SK-MEL-5 (cell line): ENCODE results near the gene GAPVD1. TPM values are rescaled to one million over a fixed set of nuclear protein-coding genes. Genes with fewer than 3 reads are reported as not detected.
"Not testable (repeated sequence)": the region's sequence is repeated elsewhere in the genome, so short reads cannot be mapped to it uniquely, and the experiment has no call there.

Source experiments
- DNase-seq: peaks from one replicate; pipeline ENCODE4 v3.0.0-alpha.2; 2016; ENCODE audit warnings: low read depth, low spot score
- in situ Hi-C: cut with HindIII; loops from 2 replicates; pipeline ENCODE4 v1.10.0; 2016; ENCODE audit warnings: low sequenced_read_pairs, high pct_unique_total_duplicates, low pct_unique_long_range_greater_than_20kb
- total RNA-seq: library from RNA; depleted of rRNA; stranded (reverse); fragments of >200 nt; shearing (Covaris generic); gene quantifications from 2 replicates; pipeline ENCODE4 v1.2.3, GENCODE V29; 2014

The GAPVD1 gene
- total RNA-seq, 1 experiment from 2014 or later, result 44.0 TPM

DNA sequence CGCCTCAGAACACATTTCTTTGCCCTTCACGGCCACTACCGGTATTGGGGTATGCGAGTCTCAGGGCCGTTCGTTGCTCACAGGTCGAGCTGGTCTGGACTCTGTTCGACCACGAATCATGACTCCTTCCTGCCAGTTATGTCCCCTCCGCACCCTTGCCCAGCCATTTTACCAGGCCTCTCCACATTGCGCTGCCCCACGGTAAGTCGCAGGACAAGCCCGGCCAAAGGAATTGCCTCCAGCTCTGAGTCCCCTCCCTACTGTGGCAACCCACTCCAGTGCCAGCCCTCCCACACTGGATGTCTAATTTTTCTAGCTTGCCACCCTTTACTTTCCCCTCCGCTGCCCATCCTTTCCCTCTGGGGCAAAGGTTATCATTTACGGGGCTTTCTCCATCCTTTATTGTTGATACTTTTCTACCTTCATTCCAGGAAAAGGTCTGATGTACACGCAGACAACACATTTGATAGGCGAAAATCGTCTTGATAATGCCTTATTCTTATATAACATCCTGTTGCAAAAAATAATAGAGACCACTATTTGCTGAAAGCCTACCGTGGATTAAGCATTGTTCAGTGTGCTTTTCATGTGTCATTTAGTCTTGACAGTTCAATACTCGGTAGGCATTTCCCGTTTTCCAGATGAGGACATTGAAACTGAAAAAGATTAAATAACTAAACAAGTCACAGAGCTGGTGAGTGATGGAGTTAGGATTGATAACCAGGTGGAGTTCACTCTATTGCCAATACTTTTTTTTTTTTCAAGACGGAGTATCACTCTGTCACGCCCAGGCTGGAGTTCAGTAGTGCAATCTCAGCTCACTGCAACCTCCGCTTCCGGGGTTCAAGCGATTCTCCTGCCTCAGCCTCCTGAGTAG lies 19.5 kb upstream of the GAPVD1 start:
- no peak for DNase-seq
- in situ Hi-C loops, result no loop called here

DNA sequence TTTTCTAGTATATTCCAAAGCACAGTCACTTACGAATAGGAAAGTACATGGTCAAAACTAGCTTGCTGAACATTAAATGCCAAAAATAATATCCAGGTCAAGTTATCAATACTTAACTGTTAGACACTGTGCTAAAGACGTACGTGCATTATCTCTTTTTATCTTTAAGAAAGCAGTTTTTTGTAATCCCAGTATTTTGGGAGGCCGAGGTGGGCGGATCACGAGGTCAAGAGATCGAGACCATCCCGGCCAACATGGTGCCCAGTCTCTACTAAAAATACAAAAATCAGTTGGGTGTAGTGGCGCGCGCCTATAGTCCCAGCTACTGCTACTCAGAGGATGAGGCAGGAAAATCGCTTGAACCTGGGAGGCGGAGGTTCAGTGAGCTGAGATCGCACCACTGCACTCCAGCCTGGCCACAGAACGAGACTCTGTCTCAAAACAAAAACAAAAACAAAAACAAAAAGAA lies 17.8 kb upstream of the GAPVD1 start:
- in situ Hi-C loops, result no loop called here
- DNase-seq, result no peak

DNA sequence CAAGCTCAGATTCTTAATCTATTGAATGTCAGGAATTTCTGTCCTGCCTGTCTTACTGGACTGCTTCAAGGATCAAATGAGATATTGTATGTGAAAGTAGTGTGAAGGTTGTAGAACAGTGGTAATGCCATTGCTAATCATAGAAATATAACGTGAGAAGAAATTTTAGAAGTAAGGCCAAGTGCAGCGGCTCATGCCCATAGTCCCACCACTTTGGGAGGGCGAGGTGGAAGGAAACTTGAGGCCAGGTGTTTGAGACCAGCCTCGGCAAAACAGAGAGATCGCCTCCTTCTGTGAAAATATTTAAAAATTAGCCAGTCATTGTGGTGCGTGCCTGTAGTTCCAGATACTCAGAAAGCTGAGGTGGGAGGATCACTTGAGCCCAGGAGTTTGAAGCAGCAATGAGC lies 15.4 kb upstream of the GAPVD1 start:
- no peak for DNase-seq
- in situ Hi-C loops, result no loop called here

DNA sequence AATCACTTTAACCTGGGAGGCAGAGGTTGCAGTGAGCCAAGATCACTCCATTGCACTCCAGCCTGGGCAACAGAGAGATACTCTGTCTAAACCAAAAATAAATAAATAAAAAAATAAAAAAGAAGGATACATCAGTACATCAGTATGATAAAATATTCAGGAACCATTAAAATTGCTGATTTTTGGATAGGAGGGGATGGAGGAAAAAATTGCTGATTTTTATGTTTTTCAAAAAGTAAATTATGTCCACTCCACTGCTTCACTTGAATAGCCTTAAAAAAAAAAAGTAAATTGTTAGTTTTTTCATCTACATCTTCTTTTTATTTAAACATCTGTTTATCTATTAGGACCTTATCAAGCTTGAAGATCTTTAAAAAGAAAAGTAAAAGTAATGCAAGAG lies 7.4 kb upstream of the GAPVD1 start:
- in situ Hi-C loops, result no loop called here
- DNase-seq, result no peak

DNA sequence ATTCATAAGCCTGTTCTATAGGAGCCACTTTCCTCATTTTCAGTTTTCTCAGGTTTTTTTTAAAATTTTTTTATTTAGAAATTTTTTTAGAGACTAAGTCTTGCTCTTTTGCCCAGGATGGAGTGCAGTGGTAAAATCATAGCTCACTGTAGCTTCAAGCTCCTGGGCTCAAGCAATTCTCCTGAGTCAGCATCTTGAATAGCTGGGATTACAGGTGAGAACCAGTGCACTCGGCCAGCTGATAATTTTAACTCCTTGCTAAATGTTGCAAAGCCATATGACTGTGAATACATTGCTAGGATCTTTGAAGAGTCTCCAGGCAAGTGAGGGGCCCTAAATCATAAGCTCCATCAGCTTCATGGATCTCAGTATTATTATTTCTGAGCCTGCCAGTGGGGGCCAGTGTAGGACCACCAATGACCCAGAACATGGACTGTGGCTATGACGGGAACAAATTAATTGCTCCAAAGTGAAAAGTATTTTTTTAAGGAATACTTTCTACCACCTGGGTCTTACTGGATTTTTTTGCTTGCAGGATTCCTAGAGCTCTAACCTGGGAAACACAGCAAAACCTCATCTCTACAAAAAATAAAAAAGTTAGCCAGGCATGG lies 5.7 kb upstream of the GAPVD1 start:
- peak; percentile 60 for DNase-seq
- in situ Hi-C loops, result no loop called here

DNA sequence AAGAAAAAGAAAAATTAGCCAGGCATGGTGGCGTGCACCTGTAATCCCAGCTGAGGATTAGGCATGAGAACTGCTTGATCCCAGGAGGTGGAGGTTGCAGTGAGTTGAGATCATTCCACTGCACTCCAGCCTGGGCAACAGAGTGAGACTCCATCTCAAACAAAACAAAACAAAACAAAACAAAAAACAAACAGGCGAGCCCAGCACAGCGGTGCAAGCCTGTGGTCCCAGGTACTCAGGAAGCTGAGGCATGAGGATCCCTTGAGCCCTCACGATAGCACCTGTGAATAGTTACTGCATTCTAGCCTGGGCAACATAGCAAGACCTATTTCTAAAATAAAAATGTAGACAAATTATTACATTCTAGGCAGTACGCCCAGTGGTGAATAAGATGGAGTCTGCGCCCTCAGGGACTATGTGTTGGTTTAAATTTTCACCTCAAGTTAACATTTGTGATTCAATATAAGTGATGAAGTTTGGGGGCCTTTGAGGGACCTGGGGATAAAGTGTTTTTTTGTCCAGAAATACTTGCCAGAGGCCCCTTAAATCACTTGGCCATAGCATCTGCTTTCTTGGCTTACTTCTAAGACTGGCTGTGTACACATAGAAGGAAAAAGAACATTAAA lies 3.4 kb upstream of the GAPVD1 start:
- DNase-seq, result no peak
- in situ Hi-C loops, result no loop called here

DNA sequence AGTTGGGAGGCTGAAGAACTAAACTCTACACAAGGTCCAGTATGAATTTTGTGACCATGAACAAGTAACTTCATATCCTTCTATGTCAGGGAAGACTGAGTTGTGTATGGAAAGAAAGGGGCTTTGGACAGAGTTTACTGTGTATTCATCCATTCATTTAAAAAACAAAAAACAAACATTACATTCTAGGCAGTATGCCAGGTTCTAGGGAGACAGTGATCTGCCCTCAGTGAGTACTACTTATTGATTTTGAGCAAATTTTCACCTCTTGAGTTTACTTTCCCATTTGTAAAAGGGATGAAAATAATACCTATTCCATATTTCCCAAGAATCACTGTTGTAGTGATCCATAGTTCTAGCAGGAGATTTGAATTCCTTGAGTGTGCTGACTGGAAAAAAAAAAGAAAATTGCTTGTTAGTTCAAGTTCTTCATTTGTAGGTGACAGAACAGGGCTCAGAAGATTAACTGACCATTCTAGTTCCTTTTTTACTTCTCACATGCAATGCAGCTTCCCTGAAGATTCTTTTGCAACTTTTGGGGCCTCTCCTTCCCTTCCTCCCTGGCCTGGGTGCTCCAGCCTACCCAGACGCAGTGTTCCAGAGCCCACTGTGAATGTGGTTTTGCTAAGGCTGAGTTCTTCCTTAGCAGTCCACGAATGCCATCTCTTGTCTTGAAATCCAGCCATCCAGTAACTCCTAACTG lies 2.6 kb upstream of the GAPVD1 start:
- DNase-seq, result peak; percentile 41
- in situ Hi-C loops, result no loop called here

DNA sequence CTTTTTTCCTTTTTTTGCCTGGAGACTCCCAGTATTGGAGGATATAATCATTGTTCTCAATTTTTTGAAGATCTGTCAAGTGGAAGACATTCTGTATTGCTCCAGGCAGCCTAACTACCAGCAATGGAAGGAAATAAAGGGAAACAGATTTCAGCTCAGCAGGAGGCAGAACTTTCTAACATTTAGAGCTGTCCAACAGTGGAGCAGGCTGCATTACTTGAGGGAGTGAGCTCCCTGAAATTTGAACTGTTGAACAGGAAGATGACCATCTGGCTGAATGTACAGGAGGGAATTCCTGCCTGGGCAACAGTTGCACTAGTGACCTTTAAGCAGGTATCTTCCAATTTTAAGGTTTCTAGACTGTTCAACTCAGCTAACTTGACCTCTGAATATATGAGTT lies 1.1 kb upstream of the GAPVD1 start:
- no peak for DNase-seq
- in situ Hi-C loops, result no loop called here

DNA sequence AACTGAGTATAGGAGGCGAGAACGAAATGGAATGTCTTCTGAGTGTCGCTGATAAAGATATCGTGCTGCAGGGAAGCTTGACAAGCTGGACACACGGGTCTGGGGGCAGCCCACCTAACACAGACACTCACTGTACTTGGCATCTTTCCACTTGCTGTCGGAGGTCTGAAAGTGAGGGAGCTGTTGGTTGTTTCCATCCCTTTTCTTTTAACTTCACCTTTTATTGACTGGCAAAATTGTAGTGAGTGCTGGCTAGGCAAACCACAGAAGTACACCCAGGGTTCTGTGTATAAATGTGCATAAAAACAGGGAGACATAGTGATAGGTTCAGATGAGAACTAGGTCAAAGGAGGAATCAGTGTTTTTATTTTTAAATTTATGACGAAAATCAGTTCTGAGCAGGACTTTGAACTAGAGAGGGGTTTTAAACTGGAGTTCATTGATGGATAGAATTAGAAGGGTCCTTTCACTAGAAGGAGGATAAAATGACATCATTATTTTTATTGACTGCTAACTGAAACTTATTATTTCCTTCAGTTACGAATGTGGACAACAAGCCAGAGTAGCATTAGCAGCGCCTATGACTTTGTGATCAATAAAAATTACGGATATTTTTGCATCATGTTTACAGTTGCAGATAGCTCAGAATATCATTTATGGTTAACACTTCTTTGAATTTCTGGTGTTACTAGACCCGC lies 817 bp downstream of the GAPVD1 start:
- DNase-seq, result no peak
- in situ Hi-C loops, result no loop called here

DNA sequence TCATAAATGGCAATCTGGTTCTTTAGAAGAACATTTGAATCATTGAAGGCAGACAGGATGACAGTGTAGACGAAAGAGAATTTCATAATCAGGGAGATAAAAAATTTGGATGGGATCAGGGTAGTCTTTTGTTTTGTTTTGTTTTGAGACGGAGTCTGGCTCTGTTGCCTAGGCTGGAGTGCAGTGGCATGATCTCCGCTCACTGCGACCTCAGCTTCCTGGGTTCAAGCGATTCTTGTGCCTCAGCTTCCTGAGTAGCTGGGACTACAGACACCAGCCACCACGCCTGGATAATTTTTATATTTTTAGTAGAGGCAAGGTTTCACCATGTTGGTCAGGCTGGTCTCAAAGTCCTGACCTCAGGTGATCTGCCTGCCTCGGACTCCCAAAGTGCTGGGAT lies 2.4 kb downstream of the GAPVD1 start:
- in situ Hi-C loops, DNase-seq: not testable (repeated sequence)

DNA sequence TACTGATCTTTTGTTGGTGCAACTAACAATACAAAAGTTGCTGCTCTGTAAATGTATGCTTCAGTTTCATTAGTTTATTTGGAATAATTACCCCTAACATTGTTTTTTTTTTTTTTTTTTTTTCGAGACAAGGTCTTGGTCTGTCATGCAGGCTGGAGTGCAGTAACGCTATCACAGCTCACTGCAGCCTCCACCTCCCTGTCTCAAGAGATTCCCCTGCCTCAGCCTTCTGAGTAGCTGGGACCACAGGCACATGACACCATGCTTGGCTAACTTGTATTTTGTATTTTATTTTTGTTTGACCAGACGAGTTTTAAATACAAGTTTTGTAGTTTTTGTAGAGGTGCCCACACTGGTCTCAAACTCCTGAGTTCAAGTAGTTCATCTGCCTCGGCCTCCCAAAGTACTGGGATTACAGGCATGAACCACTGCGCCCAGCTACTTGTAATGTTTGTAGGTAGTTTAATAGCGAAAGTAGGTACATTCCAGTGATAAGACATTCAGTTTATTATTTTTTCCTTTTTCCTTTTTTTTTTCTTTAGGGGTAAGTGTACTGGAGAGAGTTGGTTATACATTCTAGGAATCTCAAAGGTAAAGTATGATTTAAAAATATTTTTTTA lies 6.9 kb downstream of the GAPVD1 start:
- no peak for DNase-seq
- in situ Hi-C loops, result no loop called here

DNA sequence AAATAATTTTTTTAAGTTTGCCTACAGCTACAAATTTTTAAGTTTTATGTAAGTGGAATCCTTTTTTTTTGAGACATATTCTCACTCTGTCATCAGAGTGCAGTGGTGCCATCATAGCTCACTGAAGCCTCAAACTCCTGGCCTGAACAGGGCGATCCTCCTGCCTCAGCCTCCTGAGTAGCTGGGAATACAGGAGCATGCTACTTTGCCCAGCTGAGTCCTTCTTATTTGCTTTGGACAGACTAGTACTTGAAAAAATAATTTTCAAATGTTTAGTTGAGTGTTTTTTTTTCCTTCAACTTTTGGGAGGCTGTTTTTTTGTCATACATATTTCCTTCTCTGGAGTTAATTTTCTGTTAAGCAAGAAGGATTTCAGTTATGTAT lies 7.4 kb downstream of the GAPVD1 start:
- in situ Hi-C loops, result no loop called here
- no peak for DNase-seq

DNA sequence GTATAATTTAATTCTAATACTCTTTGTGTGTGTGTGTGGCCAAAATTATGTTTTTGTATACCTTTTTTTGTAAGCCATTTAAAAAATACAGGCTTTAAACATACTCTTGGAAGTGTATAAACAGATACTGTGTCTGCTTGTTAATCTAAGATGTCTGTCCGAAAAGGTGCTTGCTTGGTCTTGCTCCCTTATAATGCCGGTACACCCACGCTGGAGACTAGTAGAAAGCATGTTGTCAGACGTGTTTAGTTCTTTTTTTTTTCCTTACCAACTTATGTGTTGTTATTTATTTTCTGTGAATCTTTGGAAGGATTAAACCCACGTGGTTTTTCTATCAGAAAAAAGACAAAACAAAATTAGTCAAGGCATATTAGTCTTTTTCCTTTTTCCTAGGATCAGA lies 9.5 kb downstream of the GAPVD1 start:
- DNase-seq, result no peak
- in situ Hi-C loops, result no loop called here

DNA sequence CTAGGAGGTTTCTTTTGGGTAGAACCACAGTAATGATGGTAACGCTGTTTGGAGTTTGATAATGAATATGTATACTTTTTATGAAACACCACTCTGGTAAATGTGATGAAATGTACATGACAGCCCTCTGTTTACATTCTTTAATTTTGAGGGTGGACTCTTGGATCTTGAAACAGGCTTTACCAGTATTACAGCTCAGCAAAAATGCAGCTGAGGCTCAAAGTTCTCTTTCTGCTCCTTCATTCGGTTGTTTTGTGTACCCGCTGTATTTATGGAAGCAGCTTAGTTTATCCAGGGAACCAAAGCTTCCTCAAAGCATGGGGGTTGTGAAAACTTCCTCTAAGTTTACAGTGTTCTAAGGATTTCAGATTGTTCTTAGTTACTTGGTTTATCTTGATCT lies 11.1 kb downstream of the GAPVD1 start:
- in situ Hi-C loops, result no loop called here
- DNase-seq, result no peak

DNA sequence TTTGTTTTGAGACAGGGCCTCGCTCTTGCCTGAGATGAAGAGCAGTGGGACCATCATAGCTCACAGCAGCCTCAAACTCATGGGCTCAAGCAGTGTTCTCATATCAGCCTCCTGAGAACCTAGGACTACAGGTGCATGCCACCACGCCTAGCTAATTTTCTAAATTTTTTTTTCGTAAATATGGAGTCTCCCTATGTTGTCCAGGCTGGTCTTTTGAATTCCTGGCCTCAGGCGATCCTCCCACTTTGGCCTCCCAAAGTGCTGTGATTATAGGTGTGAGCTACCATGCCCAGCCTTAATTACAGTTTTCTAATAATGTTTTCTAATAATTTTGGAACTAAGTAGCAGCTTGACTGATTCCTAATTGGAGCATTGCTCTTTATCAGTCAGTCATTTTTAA lies 15.1 kb downstream of the GAPVD1 start:
- in situ Hi-C loops, result no loop called here
- DNase-seq, result no peak

DNA sequence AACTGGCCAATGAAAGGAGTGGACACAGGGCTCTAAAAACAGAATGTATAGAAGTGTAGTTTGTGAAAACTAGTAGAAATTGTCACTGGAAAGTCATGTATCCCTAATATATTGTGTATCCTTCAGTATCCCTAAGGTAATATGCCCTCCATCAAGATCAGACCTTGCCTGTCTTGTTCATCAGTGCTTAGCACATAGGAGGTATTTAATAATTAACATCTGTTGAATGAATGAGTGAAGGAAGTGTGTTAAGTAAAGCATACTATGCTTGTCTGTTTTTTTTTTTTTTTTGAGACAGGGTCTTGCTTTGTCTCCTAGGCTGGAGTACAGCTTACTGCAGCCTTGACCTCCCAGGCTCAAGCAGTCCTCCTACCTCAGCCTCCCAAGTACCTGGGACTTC lies 15.8 kb downstream of the GAPVD1 start:
- in situ Hi-C loops, result no loop called here
- no peak for DNase-seq

DNA sequence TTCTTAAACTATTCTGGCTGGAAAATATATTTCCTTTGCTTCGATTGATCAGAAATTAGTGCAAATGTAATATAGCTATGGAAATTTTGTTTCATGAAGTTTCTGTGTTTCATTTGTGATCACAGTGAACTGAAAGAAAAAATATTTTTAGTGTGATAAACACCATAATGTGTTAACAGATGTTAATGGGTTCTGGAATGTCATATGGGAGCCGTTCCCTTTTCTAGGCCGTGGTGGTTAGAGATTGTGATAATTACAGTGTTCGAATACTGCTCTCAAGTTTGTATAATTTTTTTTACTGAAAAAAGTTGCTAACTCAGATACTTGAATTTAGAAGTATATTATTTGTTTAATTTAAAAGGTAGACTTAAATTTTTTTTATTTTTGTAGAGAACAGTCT lies 19.3 kb downstream of the GAPVD1 start:
- no peak for DNase-seq
- in situ Hi-C loops, result no loop called here
